Transverse colon (tissue), 4 donors: Measurements from ENCODE around the gene MCM3AP.

Experiments used
- CTCF ChIP-seq, 5 experiments: fragments of 200-600 bp in 3 of 5; fragments of 450-650 bp in 2 of 5; sonication (generic) in 3 of 5; IDR thresholded peaks; 1 replicate in 2 of 5; 2 replicates in 3 of 5; pipeline ENCODE4 v1.5.1; 2016 to 2017; ENCODE audit warnings: antibody characterized with exemption in 5 of 5, inconsistent platforms in 3 of 5, mild to moderate bottlenecking in 2 of 5, moderate library complexity in 1 of 5
- EP300 ChIP-seq: sonication (generic); formaldehyde crosslinking; IDR thresholded peaks from one replicate; pipeline ENCODE4 v1.6.1; 2017; ENCODE audit warnings: antibody characterized with exemption, low read depth
- POLR2A ChIP-seq: fragments of 450-650 bp; IDR thresholded peaks from one replicate; pipeline ENCODE4 v1.6.1; 2016; ENCODE audit warnings: antibody characterized with exemption, mild to moderate bottlenecking, moderate library complexity
- POLR2AphosphoS5 ChIP-seq, 3 donors: sonication (generic); formaldehyde crosslinking; IDR thresholded peaks; one replicate each; pipeline ENCODE4 v1.6.1; 2016; ENCODE audit warnings: antibody characterized with exemption in 3 of 3

- no peak for TF ChIP-seq CTCF (IDR thresholded peaks at IDR 0.05)
- no peak for TF ChIP-seq POLR2A
- no peak for TF ChIP-seq POLR2AphosphoS5 (IDR thresholded peaks at IDR 0.05)
- TF ChIP-seq EP300 = no peak
Observed at GRCh38 chr21:46299167-46299566, 13.8 kb upstream of the MCM3AP start.
